Vagina (tissue), 2 donors: ENCODE data around the gene PCSK5.

Source experiments
- CTCF ChIP-seq, 3 experiments: fragments of 450-650 bp in 2 of 3; fragments of 200-600 bp in 1 of 3; sonication (generic) in 1 of 3; IDR thresholded peaks; one replicate each; pipeline ENCODE4 v1.5.1; 2017 to 2019; ENCODE audit warnings: antibody characterized with exemption in 3 of 3, mild to moderate bottlenecking in 2 of 3, moderate library complexity in 2 of 3
- POLR2A ChIP-seq, 2 donors: fragments of 450-650 bp; IDR thresholded peaks; one replicate each; pipeline ENCODE4 v1.6.1; 2017; ENCODE audit warnings: antibody characterized with exemption in 2 of 2, mild to moderate bottlenecking in 2 of 2, moderate library complexity in 2 of 2
- POLR2AphosphoS5 ChIP-seq, 2 donors: sonication (generic); formaldehyde crosslinking; IDR thresholded peaks; one replicate each; pipeline ENCODE4 v1.9.0; 2017; ENCODE audit warnings: antibody characterized with exemption in 2 of 2, mild to moderate bottlenecking in 2 of 2, low read depth in 1 of 2; ENCODE audit not compliant: insufficient read depth in 1 of 2

GRCh38 chr9:76135902-76136301, 245.4 kb downstream of the PCSK5 start:
- no peak for TF ChIP-seq CTCF (IDR thresholded peaks at IDR 0.05)
- no peak for TF ChIP-seq POLR2A (IDR thresholded peaks at IDR 0.05)
- TF ChIP-seq POLR2AphosphoS5 (IDR thresholded peaks at IDR 0.05; ENCODE audit: insufficient read depth in 1 of 2, low read depth in 1 of 2): no peak
